ELR (cell line): ENCODE data around the gene CDK11A.
A peak's percentile ranks its signal among the peaks of the same experiment; 100 is the strongest.
"Not testable (repeated sequence)": the region's sequence is repeated elsewhere in the genome, so short reads cannot be mapped to it uniquely, and the experiment has no call there.

Source experiments
- DNase-seq: peaks from one replicate; pipeline ENCODE4 v3.0.0-alpha.2; 2015; ENCODE audit warnings: low read depth

The CDK11A gene

GRCh38 chr1:1754051-1754815, 30.1 kb upstream of the CDK11A start:
- no peak for DNase-seq

GRCh38 chr1:1753607-1754005, 29.4 kb upstream of the CDK11A start:
- DNase-seq: no peak

- no peak for DNase-seq
These were observed 28.8 kb upstream of the CDK11A start for GRCh38 chr1:1752636-1753606.

- no peak for DNase-seq
These were observed 28.0 kb upstream of the CDK11A start for GRCh38 chr1:1752190-1752589.

GRCh38 chr1:1749941-1750340, 25.8 kb upstream of the CDK11A start:
- not testable (repeated sequence) for DNase-seq

- DNase-seq: no peak
These were observed 24.6 kb upstream of the CDK11A start for GRCh38 chr1:1748686-1749321.

- not testable (repeated sequence) for DNase-seq
These were observed 22.4 kb upstream of the CDK11A start for GRCh38 chr1:1746566-1746909.

GRCh38 chr1:1745651-1746565, 21.8 kb upstream of the CDK11A start:
- peak; percentile 68 for DNase-seq

GRCh38 chr1:1742529-1742928, 18.4 kb upstream of the CDK11A start:
- DNase-seq: not testable (repeated sequence)

GRCh38 chr1:1741013-1741412, 16.9 kb upstream of the CDK11A start:
- peak; percentile 98 for DNase-seq

GRCh38 chr1:1738799-1739337, 14.7 kb upstream of the CDK11A start:
- not testable (repeated sequence) for DNase-seq

- not testable (repeated sequence) for DNase-seq
These were observed 13.8 kb upstream of the CDK11A start for GRCh38 chr1:1737675-1738590.

- DNase-seq: no peak
These were observed 8.2 kb upstream of the CDK11A start for GRCh38 chr1:1732381-1732780.

- no peak for DNase-seq
These were observed 6.7 kb upstream of the CDK11A start for GRCh38 chr1:1730870-1731269.

- DNase-seq: not testable (repeated sequence)
These were observed 6.1 kb upstream of the CDK11A start for GRCh38 chr1:1730230-1730629.

- not testable (repeated sequence) for DNase-seq
These were observed 5.1 kb upstream of the CDK11A start for GRCh38 chr1:1729116-1729816.

- peak; percentile 80 for DNase-seq
These were observed 4.3 kb upstream of the CDK11A start for GRCh38 chr1:1728308-1729005.

GRCh38 chr1:1727131-1727651, 3.0 kb upstream of the CDK11A start:
- DNase-seq: not testable (repeated sequence)
